Epithelial cell of proximal tubule (primary cell): ENCODE data around the gene LLPH. TPM values are rescaled to one million over a fixed set of nuclear protein-coding genes. Genes with fewer than 3 reads are reported as not detected.

Experiments used
- DNase-seq: peaks from one replicate; pipeline ENCODE4 v3.0.0-alpha.2; 2011; ENCODE audit warnings: low read depth
- H3K4me3 ChIP-seq: 2 replicates; pipeline ENCODE4 v1.5.1; 2011; ENCODE audit warnings: low read depth, mild to moderate bottlenecking, low read length
- CTCF ChIP-seq: conservative IDR thresholded peaks from 2 replicates; pipeline ENCODE4 v1.5.1; 2012; ENCODE audit warnings: low read depth, mild to moderate bottlenecking, low read length
- total RNA-seq: library from RNA; depleted of rRNA; stranded (reverse); fragments of >200 nt; gene quantifications from 2 replicates; pipeline ENCODE4 v1.2.3, GENCODE V29; 2015

LLPH gene
- total RNA-seq, 1 donor from 2014 or later: 15.9 TPM

GRCh38 chr12:66083766-66084165, 46.8 kb downstream of the LLPH start:
- TF ChIP-seq CTCF: no peak
- no peak for DNase-seq
- no peak overlapping the region for H3K4me3 ChIP-seq

GRCh38 chr12:66082744-66083143, 47.8 kb downstream of the LLPH start:
- H3K4me3 ChIP-seq: no peak overlapping the region
- no peak for TF ChIP-seq CTCF
- no peak for DNase-seq

GRCh38 chr12:66080791-66081190, 49.8 kb downstream of the LLPH start:
- no peak overlapping the region for H3K4me3 ChIP-seq
- no peak for DNase-seq
- no peak for TF ChIP-seq CTCF

- no peak for DNase-seq
- H3K4me3 ChIP-seq: no peak overlapping the region
- no peak for TF ChIP-seq CTCF
Observed at GRCh38 chr12:66077542-66077941, 53.0 kb downstream of the LLPH start.

GRCh38 chr12:66074561-66074960, 56.0 kb downstream of the LLPH start:
- DNase-seq: no peak

GRCh38 chr12:66072566-66072965, 58.0 kb downstream of the LLPH start:
- no peak overlapping the region for H3K4me3 ChIP-seq
- no peak for DNase-seq
- TF ChIP-seq CTCF: no peak

More at GRCh38 chr12:66074561-66074960, 56.0 kb downstream of the LLPH start:
- H3K4me3 ChIP-seq: no peak overlapping the region
- no peak for TF ChIP-seq CTCF

GRCh38 chr12:66072135-66072534, 58.4 kb downstream of the LLPH start:
- no peak for DNase-seq
- H3K4me3 ChIP-seq: no peak overlapping the region
- TF ChIP-seq CTCF: no peak
